Mucosa of gallbladder (tissue), 1 donor: Measurements from ENCODE around the gene PRH2. TPM values are rescaled to one million over a fixed set of nuclear protein-coding genes. Genes with fewer than 3 reads are reported as not detected.
A peak's percentile ranks its signal among the peaks of the same experiment; 100 is the strongest.

Experiments used
- DNase-seq: peaks from one replicate; pipeline ENCODE4 v3.0.0-alpha.2; 2020; ENCODE audit warnings: low spot score
- total RNA-seq: library from RNA; stranded (reverse); gene quantifications from one replicate; pipeline ENCODE4 v1.2.1, GENCODE V29; 2021
- donor health status: DM: no; HTN: no; CAD: no.

PRH2 gene
- not detected for total RNA-seq

DNA sequence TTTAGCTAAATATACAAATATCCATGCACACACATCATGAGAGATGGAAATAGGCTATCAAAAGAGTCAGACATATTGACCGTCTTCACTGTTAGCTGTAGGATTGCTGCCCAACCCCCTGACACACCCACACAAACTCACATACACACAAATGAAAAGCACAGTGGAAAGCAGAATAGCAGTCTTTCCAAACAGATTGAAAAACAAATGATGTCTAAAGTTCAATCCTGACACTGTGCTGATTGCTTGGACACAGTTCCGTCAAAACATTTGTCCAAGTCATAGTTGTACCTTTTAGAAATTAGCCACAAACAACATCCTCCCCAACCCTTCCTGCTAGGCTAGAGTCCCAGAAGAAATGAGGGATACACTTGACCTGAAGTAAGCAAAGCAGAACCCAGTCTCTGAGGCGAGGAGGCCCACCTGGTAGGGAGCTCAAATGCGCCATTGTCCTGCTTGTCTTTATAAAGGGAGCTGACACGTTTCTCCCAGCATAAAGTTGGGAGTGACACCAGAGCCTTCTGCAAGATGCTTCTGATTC is at the start of gene PRH2:
Gene PRH2, plus strand, starts transcription at position 491 of the 541 bp plus-strand sequence. Its CDS starts 38 bp downstream, at position 529.
- DNase-seq = no peak

DNA sequence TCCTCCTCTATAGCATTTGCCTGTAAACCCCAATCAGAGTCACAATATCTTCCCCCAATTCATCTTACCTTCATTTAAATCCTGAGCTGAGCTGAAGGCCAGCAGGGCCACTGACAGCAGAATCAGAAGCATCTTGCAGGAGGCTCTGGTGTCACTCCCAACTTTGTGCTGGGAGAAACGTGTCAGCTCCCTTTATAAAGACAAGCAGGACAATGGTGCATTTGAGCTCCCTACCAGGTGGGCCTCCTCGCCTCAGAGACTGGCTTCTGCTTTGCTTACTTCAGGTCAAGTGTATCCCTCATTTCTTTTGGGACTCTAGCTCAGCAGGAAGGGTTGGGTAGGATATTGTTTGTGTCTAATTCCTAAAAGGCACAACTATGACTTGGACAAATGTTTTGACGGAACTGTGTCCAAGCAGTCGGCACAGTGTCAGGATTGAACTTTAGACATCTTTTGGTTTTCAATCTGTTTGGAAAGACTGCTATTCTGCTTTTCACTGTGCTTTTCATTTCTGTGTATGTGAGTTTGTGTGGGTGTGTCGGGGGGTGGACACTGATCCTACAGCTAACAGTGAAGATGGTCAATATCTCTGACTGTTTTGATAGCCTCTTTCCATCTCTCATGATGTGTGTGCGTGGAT is 44.8 kb upstream of the PRH2 start, which contains the start of gene PRH1:
Gene PRH1, minus strand, starts transcription at position 170 of the 640 bp plus-strand sequence. Its CDS starts 38 bp downstream, at position 132.
- DNase-seq = no peak

- no peak for DNase-seq
Observed at GRCh38 chr12:10889226-10889625, 39.8 kb upstream of the PRH2 start.

DNA sequence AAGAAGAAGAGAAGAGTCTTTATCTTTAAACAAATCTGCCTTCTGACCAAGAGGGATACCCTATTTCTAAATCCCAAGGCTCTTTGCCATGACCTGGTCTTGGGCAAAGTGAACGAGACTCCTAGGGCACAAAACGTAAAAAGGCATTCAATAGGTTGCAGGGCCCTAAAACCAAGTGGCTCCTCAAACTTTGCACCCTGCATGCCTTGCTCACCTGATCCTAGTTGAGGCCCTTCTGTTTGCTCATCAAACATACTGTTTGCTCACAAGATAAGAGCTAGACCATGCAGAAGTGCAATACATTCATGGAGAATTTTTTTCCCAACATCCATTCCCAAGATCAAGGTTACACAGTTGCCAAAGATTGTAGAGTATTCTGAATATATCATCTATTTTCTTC is 37.1 kb upstream of the PRH2 start:
- peak; percentile 12 for DNase-seq

- DNase-seq = no peak
Observed at GRCh38 chr12:10896854-10897253, 32.2 kb upstream of the PRH2 start.

GRCh38 chr12:10900530-10900929 is 28.5 kb upstream of the PRH2 start:
- no peak for DNase-seq

DNA sequence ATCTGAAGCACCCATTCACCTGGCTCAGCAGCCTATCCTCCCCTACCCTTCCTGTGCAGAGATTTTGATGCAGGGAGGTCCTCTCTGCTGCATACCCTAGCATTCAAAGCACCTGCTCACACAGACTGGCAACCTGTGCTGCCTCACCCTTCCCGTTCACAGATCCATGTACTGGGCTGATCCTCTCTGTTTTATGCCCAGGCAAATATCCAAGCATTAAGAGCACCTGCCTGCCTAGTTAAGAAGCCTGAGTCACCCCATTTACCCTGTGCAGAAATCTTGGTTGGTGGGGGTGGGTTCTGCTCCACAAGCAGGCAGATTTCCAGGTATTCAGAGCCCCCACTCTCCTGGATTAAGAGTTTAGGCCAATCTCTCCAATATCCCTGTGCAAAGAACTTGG is 28.1 kb upstream of the PRH2 start:
- DNase-seq = no peak

GRCh38 chr12:10901427-10901826 is 27.6 kb upstream of the PRH2 start:
- no peak for DNase-seq

DNA sequence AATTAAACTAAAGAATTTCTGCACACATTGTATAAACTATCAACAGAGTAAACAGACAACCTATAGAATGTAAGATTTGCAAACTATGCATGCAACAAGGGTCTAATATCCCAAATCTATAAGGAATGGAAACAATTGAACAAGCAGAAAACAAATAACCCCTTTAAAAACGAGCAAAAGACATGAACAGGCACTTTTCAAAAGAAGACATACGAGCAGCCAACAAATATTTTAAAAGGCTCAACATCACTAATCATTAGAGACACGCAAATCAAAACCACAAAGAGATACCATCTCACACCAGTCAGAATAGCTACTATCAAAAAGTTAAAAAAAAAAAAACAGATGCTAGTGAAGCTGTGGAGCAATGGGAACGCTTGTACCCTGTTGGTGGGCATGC is 24.4 kb upstream of the PRH2 start:
- DNase-seq = no peak

DNA sequence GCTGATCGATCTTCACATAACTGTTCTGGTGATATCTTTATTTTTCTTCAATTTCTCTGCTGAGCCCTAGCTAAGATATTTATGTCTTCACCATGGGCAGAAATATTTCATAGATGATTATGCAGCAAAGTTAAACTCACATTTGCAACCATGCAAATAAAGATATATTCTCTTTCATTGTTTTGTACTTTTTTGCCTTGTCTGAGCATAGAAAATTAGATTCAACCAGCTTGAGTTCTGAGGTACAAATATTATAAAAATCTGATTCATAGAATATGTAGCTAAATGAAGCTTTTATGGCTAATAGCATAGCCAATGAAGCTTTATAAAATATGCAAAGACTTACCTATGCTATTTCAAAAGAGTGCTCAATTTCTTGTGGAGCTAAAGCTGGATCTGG is 19.6 kb upstream of the PRH2 start, which contains the start of gene TAS2R13:
Gene TAS2R13, minus strand, starts transcription at position 101 of the 400 bp plus-strand sequence. CDS start 264 bp downstream, outside the sequence.
- DNase-seq = no peak

- no peak for DNase-seq
Observed at GRCh38 chr12:10910380-10910779, 18.7 kb upstream of the PRH2 start.

GRCh38 chr12:10919809-10920208 is 9.2 kb upstream of the PRH2 start:
- no peak for DNase-seq

DNA sequence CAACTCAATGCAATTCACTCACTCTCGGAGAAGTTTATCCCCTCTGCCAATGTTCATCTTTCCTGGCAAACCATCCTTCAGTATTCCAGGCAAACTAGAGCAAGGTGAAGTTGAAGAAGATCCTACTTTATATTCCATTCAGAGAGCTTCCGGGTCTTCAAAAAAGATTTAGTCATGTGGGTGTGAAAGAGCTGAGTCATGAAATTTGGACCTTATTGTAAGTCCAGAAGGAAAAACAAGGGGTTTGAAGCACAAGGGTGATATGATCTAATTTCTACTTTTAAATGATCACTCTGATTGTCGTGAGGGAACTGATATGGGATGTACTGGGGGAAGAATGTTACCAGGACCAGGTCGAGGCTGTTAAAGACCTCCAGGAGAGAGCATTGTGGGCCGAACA is 2.8 kb upstream of the PRH2 start:
- DNase-seq = no peak

GRCh38 chr12:10936506-10936905 is 7.5 kb downstream of the PRH2 start:
- no peak for DNase-seq

- no peak for DNase-seq
Observed at GRCh38 chr12:10939163-10939562, 10.1 kb downstream of the PRH2 start, which contains the start of gene TAS2R14. Gene TAS2R14 (minus strand): TSS chr12:10939263. CDS start chr12:10939207, 56 bp downstream.

DNA sequence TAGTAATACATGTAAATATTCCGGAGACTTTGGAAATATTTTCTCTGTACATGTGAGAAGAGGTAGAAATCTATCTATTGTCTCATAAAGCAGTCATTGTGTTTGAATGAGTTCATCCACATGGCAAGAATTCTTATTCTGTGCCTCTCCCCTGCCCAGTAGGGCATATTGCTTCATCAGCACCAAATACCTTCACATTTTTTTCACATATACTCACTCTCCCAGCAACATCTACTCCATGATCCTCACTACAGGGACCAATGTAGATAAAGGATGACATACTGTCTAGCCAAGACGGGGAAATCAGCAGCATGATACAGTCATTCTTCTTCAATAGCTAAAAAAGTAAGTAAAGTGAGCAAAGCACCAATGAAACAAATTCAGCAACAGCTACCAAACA is 11.4 kb downstream of the PRH2 start:
- DNase-seq = no peak

DNA sequence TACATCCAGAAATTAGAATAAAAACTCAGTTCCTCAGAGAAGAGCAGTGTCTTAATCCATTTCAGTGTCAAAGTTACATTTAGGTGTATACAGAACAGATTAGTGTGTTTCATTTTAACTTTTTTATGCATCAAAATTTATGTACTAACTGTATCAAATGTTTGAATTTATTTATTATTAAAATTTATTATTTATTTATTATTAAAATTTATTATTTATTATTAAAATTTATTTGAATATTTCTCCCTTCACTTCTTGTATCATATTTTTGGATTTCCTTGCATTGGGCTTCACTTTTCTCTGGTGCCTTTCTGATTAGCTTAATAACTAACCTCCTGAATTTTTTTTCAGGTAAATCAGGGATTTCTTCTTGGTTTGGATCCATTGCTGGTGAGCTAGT is 12.3 kb downstream of the PRH2 start:
- DNase-seq = no peak

DNA sequence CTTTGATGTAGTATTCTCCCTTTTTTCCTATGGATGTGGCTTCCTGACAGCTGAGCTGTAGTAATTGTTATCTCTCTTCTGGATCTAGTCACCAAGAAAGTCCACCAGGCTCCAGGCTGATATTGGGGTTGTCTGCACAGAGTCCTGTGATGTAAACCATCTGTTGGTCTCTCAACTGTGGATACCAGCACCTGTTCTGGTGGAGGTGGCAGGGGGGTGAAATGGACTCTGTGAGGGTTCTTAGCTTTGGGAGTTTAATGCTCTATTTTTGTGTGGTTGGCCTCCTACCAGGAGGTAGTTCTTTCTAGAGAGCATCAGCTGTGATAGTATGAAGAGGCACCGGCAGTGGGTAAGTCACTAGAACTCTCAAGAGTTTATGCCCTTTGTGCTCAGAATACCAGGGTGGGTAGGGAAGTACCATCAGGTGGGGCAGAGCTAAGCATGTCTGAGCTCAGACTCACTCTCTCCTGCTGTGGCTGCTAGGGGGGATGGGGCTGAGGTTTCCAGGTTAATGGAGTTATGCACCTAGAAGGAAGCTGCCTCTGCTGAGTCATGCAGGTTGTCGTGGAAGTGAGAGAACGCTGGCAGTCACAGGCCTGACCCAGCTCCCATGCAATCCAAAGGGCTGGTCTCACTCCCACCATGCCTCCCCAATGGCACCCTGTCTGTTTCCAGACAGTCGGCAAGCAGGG is 13.0 kb downstream of the PRH2 start:
- peak; percentile 34 for DNase-seq

DNA sequence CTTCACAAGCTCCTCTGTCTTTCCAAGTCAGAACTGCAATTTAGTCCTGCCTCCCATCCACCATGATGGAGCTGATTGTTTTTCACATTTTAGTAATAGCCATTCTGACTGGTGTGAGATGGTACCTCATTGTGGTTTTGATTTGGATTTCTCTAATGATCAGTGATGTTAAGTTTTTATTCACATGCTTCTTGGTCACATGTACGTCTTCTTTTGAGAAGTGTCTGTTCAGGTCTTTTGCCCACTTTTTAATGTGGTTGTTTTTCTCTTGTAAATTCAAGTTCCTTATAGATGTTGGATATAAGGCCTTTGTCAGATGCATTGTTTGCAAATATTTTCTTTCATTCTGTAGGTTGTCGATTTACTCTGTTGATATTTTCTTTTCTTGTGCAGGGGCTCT is 14.1 kb downstream of the PRH2 start:
- no peak for DNase-seq

GRCh38 chr12:10952645-10953044 is 23.6 kb downstream of the PRH2 start:
- no peak for DNase-seq

GRCh38 chr12:10956085-10956484 is 27.0 kb downstream of the PRH2 start:
- DNase-seq = no peak

GRCh38 chr12:10957741-10958140 is 28.7 kb downstream of the PRH2 start:
- DNase-seq = no peak

DNA sequence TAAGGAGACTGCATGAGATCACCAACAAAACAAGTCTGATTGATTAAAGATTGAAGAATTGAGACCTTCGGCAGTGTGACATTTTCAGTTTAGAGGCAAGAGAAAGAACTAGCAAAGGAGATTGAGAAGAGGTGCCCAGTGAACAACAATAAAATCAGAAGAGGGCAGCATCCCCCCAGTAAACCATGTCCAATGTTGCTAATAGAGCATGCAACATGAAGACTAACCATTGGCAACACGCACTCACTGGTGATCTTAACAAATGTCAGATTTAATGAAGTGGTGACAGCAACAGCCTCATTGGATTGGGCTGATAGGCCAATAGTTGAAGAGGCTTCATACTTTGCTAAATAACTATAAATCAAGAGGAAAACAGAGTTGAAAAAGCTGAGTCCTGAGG is 30.8 kb downstream of the PRH2 start:
- no peak for DNase-seq
